GM12873 (cell line): ENCODE data around the gene LPCAT4.

ENCODE experiments used
- CTCF ChIP-seq: IDR thresholded peaks from 2 replicates; pipeline ENCODE4 v1.5.1; 2012; ENCODE audit warnings: low read depth, mild to moderate bottlenecking, moderate library complexity, low read length, control low read depth; ENCODE audit not compliant: insufficient read depth; ENCODE audit errors: missing control alignments

Gene LPCAT4

GRCh38 chr15:34367101-34368081, at the start of gene LPCAT4:
LPCAT4 (minus strand) TSS chr15:34367196; CDS start chr15:34367100, 96 bp downstream.
- peak; percentile 94 for TF ChIP-seq CTCF

- no peak for TF ChIP-seq CTCF
Measured at GRCh38 chr15:34376856-34377255, 9.9 kb upstream of the LPCAT4 start.

GRCh38 chr15:34374816-34375215, 7.8 kb upstream of the LPCAT4 start:
- no peak for TF ChIP-seq CTCF

- no peak for TF ChIP-seq CTCF
Measured at GRCh38 chr15:34373951-34374350, 7.0 kb upstream of the LPCAT4 start.

- TF ChIP-seq CTCF = no peak
Measured at GRCh38 chr15:34370643-34371042, 3.6 kb upstream of the LPCAT4 start.

GRCh38 chr15:34370129-34370528, 3.1 kb upstream of the LPCAT4 start:
- TF ChIP-seq CTCF = no peak

- no peak for TF ChIP-seq CTCF
Measured at GRCh38 chr15:34366271-34367065, 528 bp downstream of the LPCAT4 start.
